Kidney (tissue), 14 donors: ENCODE results near the gene TMEM59. TPM values are rescaled to one million over a fixed set of nuclear protein-coding genes. Genes with fewer than 3 reads are reported as not detected.
"Not testable (repeated sequence)": the region's sequence is repeated elsewhere in the genome, so short reads cannot be mapped to it uniquely, and the experiment has no call there.

ENCODE experiments used
- DNase-seq, 5 donors: peaks; one replicate each; pipeline ENCODE4 v3.0.0-alpha.2; 2013 to 2020
- FAIRE-seq: peaks from 2 replicates; lab custom pipeline; 2012; peaks lifted over from hg19 to GRCh38; lab: Jason Lieb, UNC
- H3K27ac ChIP-seq, 2 donors: one replicate each; pipeline ENCODE4 v1.7.0; 2013; ENCODE audit warnings: low read depth in 2 of 2, low read length in 2 of 2, inconsistent platforms in 1 of 2
- H3K27me3 ChIP-seq: one replicate; pipeline ENCODE4 v1.7.1; 2013; ENCODE audit warnings: low read length, inconsistent platforms; ENCODE audit not compliant: control insufficient read depth, insufficient read depth
- H3K36me3 ChIP-seq, 3 donors: one replicate each; pipeline versions ENCODE4 v1.7.0 to v1.7.1; 2013; ENCODE audit warnings: low read length in 3 of 3, control low read depth in 1 of 3, inconsistent platforms in 1 of 3; ENCODE audit not compliant: insufficient read depth in 3 of 3, control insufficient read depth in 2 of 3
- H3K4me1 ChIP-seq, 3 donors: one replicate each; pipeline versions ENCODE4 v1.7.0 to v1.7.1; 2013; ENCODE audit warnings: low read length in 3 of 3, inconsistent platforms in 1 of 3, low read depth in 1 of 3; ENCODE audit not compliant: control insufficient read depth in 2 of 3, insufficient read depth in 2 of 3
- H3K4me3 ChIP-seq, 3 donors: one replicate each; pipeline versions ENCODE4 v1.7.0 to v1.8.1; 2013; ENCODE audit warnings: low read length in 3 of 3, control low read depth in 1 of 3, inconsistent platforms in 1 of 3
- H3K9ac ChIP-seq, 3 donors: one replicate each; pipeline versions ENCODE4 v1.7.0 to v1.7.1; 2013; ENCODE audit warnings: low read length in 3 of 3, control low read depth in 1 of 3, inconsistent platforms in 1 of 3
- H3K9me3 ChIP-seq, 3 donors: one replicate each; pipeline versions ENCODE4 v1.7.0 to v1.7.1; 2013; ENCODE audit warnings: low read length in 3 of 3, control low read depth in 1 of 3, inconsistent platforms in 1 of 3; ENCODE audit not compliant: control insufficient read depth in 2 of 3, insufficient read depth in 1 of 3
- intact Hi-C: fragments of 100-400 bp; cut with DNase I; formaldehyde crosslinking; loops from one replicate; pipeline ENCODE4 v1.11.1; 2022
- polyA plus RNA-seq: library from polyadenylated mRNA; stranded (reverse); fragments of 350-450 nt; fragmentation: Illumina TruSeq; extraction: RNeasy Lipid Tissue Mini Kit (QIAGEN cat#74804); gene quantifications from one replicate; pipeline ENCODE4 v1.2.3, GENCODE V29; 2014; ENCODE audit warnings: low read depth, low replicate concordance; ENCODE audit not compliant: insufficient read depth
- total RNA-seq: library from RNA; stranded (reverse); fragmentation: NEBNext Ultra II Directional; extraction: Animal tissue kit (Norgen Biotek cat#: 25700); gene quantifications from one replicate; pipeline ENCODE4 v1.2.1, GENCODE V29; 2021
- TF ChIP-seq, protein P1 (sequence below): IDR thresholded peaks from 3 replicates; pipeline ENCODE4 v1.5.1; 2012; ENCODE audit warnings: mild to moderate bottlenecking, moderate library complexity, borderline replicate concordance; ENCODE audit not compliant: insufficient read depth; ENCODE audit errors: extremely low read depth
- donor health status: control.
- donor health status: control.
- donor health status: control.
- donor health status: control.
- donor health status: control.
- donor health status: DM: yes; HTN: yes; CAD: no.
- donor health status: Normal renal cell carcinoma (clear cell type).

Gene TMEM59
- total and polyA plus RNA-seq, 2 donors from 2014 or later = 475 to 521 TPM

DNA sequence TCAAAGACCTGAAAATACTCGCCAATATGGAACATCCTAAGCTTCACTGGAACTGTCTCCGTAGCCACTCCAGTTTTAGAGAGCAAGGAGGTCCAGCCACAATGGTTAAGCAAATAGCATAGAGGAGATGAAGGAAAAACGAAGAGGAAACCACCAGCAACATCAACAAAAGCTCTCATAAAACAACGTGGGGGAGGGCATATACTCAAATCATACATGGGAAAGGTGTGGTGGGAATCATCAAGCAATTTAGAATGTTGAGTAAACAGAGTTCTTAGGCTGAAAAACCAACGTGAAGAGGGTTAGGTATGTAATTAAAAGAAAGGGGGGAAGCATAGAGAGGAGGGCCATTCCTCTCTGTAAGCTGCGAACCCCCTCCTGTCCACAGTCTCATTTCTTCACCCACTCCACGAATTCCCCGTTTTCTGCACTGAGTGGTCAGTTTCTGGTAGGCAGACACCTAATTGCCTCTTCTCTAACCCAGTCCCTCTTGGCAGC lies 1.0 kb downstream of the TMEM59 start:
- no peaks in the 10 kb centered on the region for H3K9me3 ChIP-seq
- H3K36me3 ChIP-seq = no peaks in the 10 kb centered on the region
- FAIRE-seq = no peak
- H3K4me1 ChIP-seq = peaks cover 10 to 17% (median 14%) of the 10 kb centered on the region in 3 donors
- no peaks in the 10 kb centered on the region for H3K27me3 ChIP-seq
- intact Hi-C loops = no loop called here
- H3K27ac ChIP-seq = peak overlapping the region; percentile 89 to 90
- H3K9ac ChIP-seq = peak overlapping the region; percentile 88 to 98 (median 95)
- H3K4me3 ChIP-seq = peak overlapping the region; percentile 90 to 98 (median 97)
- TF ChIP-seq, protein P1, sequence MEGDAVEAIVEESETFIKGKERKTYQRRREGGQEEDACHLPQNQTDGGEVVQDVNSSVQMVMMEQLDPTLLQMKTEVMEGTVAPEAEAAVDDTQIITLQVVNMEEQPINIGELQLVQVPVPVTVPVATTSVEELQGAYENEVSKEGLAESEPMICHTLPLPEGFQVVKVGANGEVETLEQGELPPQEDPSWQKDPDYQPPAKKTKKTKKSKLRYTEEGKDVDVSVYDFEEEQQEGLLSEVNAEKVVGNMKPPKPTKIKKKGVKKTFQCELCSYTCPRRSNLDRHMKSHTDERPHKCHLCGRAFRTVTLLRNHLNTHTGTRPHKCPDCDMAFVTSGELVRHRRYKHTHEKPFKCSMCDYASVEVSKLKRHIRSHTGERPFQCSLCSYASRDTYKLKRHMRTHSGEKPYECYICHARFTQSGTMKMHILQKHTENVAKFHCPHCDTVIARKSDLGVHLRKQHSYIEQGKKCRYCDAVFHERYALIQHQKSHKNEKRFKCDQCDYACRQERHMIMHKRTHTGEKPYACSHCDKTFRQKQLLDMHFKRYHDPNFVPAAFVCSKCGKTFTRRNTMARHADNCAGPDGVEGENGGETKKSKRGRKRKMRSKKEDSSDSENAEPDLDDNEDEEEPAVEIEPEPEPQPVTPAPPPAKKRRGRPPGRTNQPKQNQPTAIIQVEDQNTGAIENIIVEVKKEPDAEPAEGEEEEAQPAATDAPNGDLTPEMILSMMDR = no peak
- peak in 1 of 5 donors; percentile 36 for DNase-seq

DNA sequence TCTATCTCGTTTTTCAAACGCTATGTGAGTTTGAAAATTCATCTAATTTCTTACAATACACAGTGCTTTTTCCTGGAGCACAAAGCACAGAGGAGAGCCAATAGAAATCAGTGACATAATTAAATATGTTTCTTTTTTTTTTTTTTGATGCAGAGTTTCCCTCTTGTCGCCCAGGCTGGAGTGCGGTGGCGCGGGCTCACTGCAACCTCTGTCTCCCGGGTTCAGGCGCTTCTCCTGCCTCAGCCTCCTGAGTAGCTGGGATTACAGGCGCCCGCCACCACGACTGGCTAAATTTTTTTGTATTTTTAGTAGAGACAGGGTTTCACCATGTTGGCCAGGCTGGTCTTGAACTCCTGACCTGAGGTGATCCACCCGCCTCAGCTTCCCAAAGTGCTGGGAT lies 2.6 kb downstream of the TMEM59 start:
- H3K36me3 ChIP-seq, H3K9me3 ChIP-seq, H3K27me3 ChIP-seq, H3K27ac ChIP-seq, FAIRE-seq, H3K4me3 ChIP-seq, intact Hi-C loops, H3K9ac ChIP-seq: not testable (repeated sequence)
- H3K4me1 ChIP-seq = peaks cover 10 to 17% (median 14%) of the 10 kb centered on the region in 3 donors
- DNase-seq = peak in 1 of 5 donors; percentile 28

DNA sequence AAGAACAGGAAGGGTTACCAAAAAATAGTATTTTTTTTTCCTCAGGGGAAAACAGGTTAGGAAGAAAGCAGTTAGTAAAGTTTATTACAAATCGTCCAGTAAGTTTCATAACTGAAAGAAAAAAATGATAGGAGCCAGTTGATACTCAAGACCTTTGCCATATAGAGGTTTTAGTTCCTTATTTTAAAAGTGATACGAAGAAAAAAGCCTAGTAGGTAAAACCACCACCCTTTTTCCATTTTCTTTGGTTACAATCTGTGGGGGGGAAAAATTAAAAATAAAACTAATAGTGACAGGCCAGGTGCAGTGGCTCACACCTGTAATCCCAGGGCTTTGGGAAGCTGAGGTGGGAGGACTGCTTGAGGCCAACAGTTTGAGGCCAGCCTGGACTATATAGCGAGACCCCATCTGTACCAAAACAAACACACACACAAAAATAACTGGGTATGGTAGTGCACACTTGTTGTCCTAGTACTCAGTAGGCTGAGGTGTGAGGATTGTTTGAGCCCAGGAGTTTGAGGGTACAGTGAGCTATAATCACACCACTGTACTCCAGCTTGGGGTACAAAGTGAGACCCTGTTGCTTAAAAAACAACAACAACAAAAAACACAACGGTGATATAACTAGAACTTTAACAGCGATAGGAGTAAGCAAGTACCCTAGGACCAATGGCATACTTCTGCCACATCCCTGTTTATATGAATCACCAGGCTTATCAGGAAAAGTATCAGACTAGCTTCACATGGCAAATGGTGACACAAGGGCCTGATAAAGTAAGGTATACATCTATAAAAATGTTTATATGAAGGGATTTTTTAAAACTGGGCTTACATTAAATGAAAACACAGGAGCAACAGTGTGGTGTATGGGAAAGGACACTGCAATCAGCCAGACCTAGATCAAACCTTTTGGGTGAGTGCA lies 5.4 kb downstream of the TMEM59 start:
- peaks cover 5 to 14% (median 11%) of the 10 kb centered on the region in 3 donors for H3K4me1 ChIP-seq
- FAIRE-seq (no peak), DNase-seq (no peak)
- H3K4me3 ChIP-seq = no peak overlapping the region
- H3K36me3 ChIP-seq = peaks cover 0 to 6% (median under 1%) of the 10 kb centered on the region in 3 donors
- TF ChIP-seq, protein P1 = no peak
- intact Hi-C loops = no loop called here
- H3K27ac ChIP-seq = no peak overlapping the region
- H3K27me3 ChIP-seq = no peaks in the 10 kb centered on the region
- H3K9ac ChIP-seq = no peak overlapping the region
- no peaks in the 10 kb centered on the region for H3K9me3 ChIP-seq
